GM19463 (cell line): ENCODE results near the gene LCE7A.

Experiments used
- ATAC-seq: cut with Tn5 transposase; IDR thresholded peaks from one replicate; pipeline ENCODE4 v1.9.1; 2021; ENCODE audit warnings: mild to moderate bottlenecking, moderate library complexity; ENCODE audit not compliant: unreplicated experiment

Gene LCE7A

GRCh38 chr1:152859696-152860095, at the start of gene LCE7A:
Gene LCE7A, plus strand, starts transcription at chr1:152859996. Its CDS starts 702 bp downstream, at chr1:152860698.
- ATAC-seq = no peak

- ATAC-seq = no peak
These were observed 48.7 kb upstream of the LCE7A start for GRCh38 chr1:152811050-152811449.

GRCh38 chr1:152811671-152812070, 48.1 kb upstream of the LCE7A start, which contains the start of gene LCE1B:
Gene LCE1B, plus strand, starts transcription at chr1:152811971. Its CDS starts 476 bp downstream, at chr1:152812447.
- ATAC-seq = no peak

- ATAC-seq = no peak
These were observed 42.5 kb upstream of the LCE7A start for GRCh38 chr1:152817309-152817708.

- ATAC-seq = no peak
These were observed 36.5 kb upstream of the LCE7A start for GRCh38 chr1:152823294-152823693.

- no peak for ATAC-seq
These were observed 34.8 kb upstream of the LCE7A start for GRCh38 chr1:152824964-152825363.

- no peak for ATAC-seq
These were observed 32.6 kb upstream of the LCE7A start, which contains the start of gene LCE1A for GRCh38 chr1:152827173-152827572. Gene LCE1A, plus strand, starts transcription at chr1:152827473. Its CDS starts 0 bp downstream, at chr1:152827473.

- no peak for ATAC-seq
These were observed 22.9 kb upstream of the LCE7A start for GRCh38 chr1:152836870-152837269.

- ATAC-seq = no peak
These were observed 17.2 kb upstream of the LCE7A start, which contains the start of gene LCE6A for GRCh38 chr1:152842556-152842955. Gene LCE6A, plus strand, starts transcription at chr1:152842856. Its CDS starts 665 bp downstream, at chr1:152843521.

- no peak for ATAC-seq
These were observed 4.1 kb upstream of the LCE7A start for GRCh38 chr1:152855661-152856060.

GRCh38 chr1:152858062-152858461, 1.7 kb upstream of the LCE7A start:
- no peak for ATAC-seq

- no peak for ATAC-seq
These were observed 333 bp downstream of the LCE7A start for GRCh38 chr1:152860129-152860528.

- ATAC-seq = no peak
These were observed 1.6 kb downstream of the LCE7A start for GRCh38 chr1:152861374-152861773.

- no peak for ATAC-seq
These were observed 4.6 kb downstream of the LCE7A start for GRCh38 chr1:152864443-152864842.

- ATAC-seq = no peak
These were observed 6.5 kb downstream of the LCE7A start for GRCh38 chr1:152866321-152866720.

- ATAC-seq = no peak
These were observed 10.1 kb downstream of the LCE7A start for GRCh38 chr1:152869808-152870419.

GRCh38 chr1:152870831-152871730, 11.3 kb downstream of the LCE7A start:
- ATAC-seq = no peak

- no peak for ATAC-seq
These were observed 11.9 kb downstream of the LCE7A start for GRCh38 chr1:152871731-152872126.

- no peak for ATAC-seq
These were observed 13.7 kb downstream of the LCE7A start for GRCh38 chr1:152873495-152873894.

GRCh38 chr1:152876827-152877226, 17.0 kb downstream of the LCE7A start:
- ATAC-seq = no peak

GRCh38 chr1:152878042-152878441, 18.2 kb downstream of the LCE7A start, which contains the start of gene SMCP:
Gene SMCP, plus strand, starts transcription at chr1:152878322. Its CDS starts 6,101 bp downstream, at chr1:152884423.
- no peak for ATAC-seq
